GM23338 (cell line): ENCODE measurements around the gene NTM.

ENCODE experiments used
- CREB1 ChIP-seq: fragments of 250-450 bp; sonication (Bioruptor Pico); IDR thresholded peaks from 2 replicates; pipeline ENCODE4 v1.5.0; 2020; ENCODE audit warnings: low read depth, mild to moderate bottlenecking, moderate library complexity
- EZH2 ChIP-seq: fragments of 200-600 bp; sonication (generic); IDR thresholded peaks from one replicate; pipeline ENCODE4 v1.8.0; 2017; ENCODE audit warnings: antibody characterized with exemption, mild to moderate bottlenecking, low read depth; ENCODE audit not compliant: unreplicated experiment
- NANOG ChIP-seq: IDR thresholded peaks from 2 replicates; pipeline ENCODE4 v1.6.1; 2016; ENCODE audit warnings: antibody characterized with exemption, borderline replicate concordance
- POLR2AphosphoS5 ChIP-seq: IDR thresholded peaks from 2 replicates; pipeline ENCODE4 v1.6.1; 2016; ENCODE audit warnings: antibody characterized with exemption, low read depth
- TF ChIP-seq, protein P1 (sequence below), 2 experiments: fragments of 200-600 bp in 1 of 2; sonication (generic) in 1 of 2; conservative IDR thresholded peaks; 2 replicates each; pipeline versions ENCODE4 v1.5.1 to v1.6.1; 2016 to 2017; ENCODE audit warnings: antibody characterized with exemption in 2 of 2, low read depth in 2 of 2, mild to moderate bottlenecking in 2 of 2, moderate library complexity in 1 of 2
- TF ChIP-seq, protein P2 (sequence below): IDR thresholded peaks from one replicate; pipeline ENCODE4 v1.6.1; 2018; ENCODE audit warnings: antibody characterized with exemption; ENCODE audit not compliant: unreplicated experiment

GRCh38 chr11:132336781-132337535, 966.5 kb downstream of the NTM start:
- TF ChIP-seq, protein P1, sequence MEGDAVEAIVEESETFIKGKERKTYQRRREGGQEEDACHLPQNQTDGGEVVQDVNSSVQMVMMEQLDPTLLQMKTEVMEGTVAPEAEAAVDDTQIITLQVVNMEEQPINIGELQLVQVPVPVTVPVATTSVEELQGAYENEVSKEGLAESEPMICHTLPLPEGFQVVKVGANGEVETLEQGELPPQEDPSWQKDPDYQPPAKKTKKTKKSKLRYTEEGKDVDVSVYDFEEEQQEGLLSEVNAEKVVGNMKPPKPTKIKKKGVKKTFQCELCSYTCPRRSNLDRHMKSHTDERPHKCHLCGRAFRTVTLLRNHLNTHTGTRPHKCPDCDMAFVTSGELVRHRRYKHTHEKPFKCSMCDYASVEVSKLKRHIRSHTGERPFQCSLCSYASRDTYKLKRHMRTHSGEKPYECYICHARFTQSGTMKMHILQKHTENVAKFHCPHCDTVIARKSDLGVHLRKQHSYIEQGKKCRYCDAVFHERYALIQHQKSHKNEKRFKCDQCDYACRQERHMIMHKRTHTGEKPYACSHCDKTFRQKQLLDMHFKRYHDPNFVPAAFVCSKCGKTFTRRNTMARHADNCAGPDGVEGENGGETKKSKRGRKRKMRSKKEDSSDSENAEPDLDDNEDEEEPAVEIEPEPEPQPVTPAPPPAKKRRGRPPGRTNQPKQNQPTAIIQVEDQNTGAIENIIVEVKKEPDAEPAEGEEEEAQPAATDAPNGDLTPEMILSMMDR (conservative IDR thresholded peaks at IDR 0.05; ENCODE audit: low read depth in 2 of 2), result no peak
- TF ChIP-seq EZH2 (no peak), CREB1 (no peak), POLR2AphosphoS5 (no peak), NANOG (no peak)
- TF ChIP-seq, protein P2, sequence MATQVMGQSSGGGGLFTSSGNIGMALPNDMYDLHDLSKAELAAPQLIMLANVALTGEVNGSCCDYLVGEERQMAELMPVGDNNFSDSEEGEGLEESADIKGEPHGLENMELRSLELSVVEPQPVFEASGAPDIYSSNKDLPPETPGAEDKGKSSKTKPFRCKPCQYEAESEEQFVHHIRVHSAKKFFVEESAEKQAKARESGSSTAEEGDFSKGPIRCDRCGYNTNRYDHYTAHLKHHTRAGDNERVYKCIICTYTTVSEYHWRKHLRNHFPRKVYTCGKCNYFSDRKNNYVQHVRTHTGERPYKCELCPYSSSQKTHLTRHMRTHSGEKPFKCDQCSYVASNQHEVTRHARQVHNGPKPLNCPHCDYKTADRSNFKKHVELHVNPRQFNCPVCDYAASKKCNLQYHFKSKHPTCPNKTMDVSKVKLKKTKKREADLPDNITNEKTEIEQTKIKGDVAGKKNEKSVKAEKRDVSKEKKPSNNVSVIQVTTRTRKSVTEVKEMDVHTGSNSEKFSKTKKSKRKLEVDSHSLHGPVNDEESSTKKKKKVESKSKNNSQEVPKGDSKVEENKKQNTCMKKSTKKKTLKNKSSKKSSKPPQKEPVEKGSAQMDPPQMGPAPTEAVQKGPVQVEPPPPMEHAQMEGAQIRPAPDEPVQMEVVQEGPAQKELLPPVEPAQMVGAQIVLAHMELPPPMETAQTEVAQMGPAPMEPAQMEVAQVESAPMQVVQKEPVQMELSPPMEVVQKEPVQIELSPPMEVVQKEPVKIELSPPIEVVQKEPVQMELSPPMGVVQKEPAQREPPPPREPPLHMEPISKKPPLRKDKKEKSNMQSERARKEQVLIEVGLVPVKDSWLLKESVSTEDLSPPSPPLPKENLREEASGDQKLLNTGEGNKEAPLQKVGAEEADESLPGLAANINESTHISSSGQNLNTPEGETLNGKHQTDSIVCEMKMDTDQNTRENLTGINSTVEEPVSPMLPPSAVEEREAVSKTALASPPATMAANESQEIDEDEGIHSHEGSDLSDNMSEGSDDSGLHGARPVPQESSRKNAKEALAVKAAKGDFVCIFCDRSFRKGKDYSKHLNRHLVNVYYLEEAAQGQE, result no peak
